Prostate gland (tissue), 2 donors: Measurements from ENCODE around the gene NHLH2.

Experiments used
- POLR2A ChIP-seq: fragments of 450-650 bp; IDR thresholded peaks from one replicate; pipeline ENCODE4 v1.6.1; 2016; ENCODE audit warnings: antibody characterized with exemption, mild to moderate bottlenecking
- TF ChIP-seq, protein P1 (sequence below), 4 experiments: fragments of 200-600 bp in 2 of 4; fragments of 450-650 bp in 2 of 4; sonication (generic) in 2 of 4; IDR thresholded peaks; 1 replicate in 3 of 4; 2 replicates in 1 of 4; pipeline ENCODE4 v1.5.1; 2016 to 2019; ENCODE audit warnings: antibody characterized with exemption in 4 of 4, mild to moderate bottlenecking in 2 of 4, moderate library complexity in 2 of 4

DNA sequence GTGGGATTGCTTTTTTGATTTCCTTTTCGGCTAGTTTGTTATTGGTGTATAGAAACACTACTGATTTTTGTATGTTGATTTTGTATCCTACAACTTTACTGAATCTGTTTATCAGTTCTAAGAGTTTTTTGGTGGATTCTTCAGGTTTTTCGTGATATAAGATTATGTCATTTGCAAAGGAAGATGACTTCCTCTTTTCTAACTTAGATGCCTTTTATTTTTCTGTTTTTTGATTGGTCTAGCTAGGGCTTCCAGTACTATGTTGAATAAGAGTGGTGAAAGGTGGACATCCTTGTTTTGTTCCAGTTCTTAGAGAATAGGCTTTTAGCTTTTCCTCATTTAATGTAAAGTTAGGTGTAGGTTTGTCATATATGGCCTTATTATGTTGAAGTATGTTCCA lies 13.1 kb upstream of the NHLH2 start:
- TF ChIP-seq, protein P1, sequence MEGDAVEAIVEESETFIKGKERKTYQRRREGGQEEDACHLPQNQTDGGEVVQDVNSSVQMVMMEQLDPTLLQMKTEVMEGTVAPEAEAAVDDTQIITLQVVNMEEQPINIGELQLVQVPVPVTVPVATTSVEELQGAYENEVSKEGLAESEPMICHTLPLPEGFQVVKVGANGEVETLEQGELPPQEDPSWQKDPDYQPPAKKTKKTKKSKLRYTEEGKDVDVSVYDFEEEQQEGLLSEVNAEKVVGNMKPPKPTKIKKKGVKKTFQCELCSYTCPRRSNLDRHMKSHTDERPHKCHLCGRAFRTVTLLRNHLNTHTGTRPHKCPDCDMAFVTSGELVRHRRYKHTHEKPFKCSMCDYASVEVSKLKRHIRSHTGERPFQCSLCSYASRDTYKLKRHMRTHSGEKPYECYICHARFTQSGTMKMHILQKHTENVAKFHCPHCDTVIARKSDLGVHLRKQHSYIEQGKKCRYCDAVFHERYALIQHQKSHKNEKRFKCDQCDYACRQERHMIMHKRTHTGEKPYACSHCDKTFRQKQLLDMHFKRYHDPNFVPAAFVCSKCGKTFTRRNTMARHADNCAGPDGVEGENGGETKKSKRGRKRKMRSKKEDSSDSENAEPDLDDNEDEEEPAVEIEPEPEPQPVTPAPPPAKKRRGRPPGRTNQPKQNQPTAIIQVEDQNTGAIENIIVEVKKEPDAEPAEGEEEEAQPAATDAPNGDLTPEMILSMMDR (IDR thresholded peaks at IDR 0.05), result no peak
- TF ChIP-seq POLR2A, result no peak
